ENCODE measurements around the gene ZNF511. TPM values are rescaled to one million over a fixed set of nuclear protein-coding genes. Genes with fewer than 3 reads are reported as not detected.

ZNF511 gene
- total RNA-seq, 1 donor from 2014 or later, result 25.5 TPM

DNA sequence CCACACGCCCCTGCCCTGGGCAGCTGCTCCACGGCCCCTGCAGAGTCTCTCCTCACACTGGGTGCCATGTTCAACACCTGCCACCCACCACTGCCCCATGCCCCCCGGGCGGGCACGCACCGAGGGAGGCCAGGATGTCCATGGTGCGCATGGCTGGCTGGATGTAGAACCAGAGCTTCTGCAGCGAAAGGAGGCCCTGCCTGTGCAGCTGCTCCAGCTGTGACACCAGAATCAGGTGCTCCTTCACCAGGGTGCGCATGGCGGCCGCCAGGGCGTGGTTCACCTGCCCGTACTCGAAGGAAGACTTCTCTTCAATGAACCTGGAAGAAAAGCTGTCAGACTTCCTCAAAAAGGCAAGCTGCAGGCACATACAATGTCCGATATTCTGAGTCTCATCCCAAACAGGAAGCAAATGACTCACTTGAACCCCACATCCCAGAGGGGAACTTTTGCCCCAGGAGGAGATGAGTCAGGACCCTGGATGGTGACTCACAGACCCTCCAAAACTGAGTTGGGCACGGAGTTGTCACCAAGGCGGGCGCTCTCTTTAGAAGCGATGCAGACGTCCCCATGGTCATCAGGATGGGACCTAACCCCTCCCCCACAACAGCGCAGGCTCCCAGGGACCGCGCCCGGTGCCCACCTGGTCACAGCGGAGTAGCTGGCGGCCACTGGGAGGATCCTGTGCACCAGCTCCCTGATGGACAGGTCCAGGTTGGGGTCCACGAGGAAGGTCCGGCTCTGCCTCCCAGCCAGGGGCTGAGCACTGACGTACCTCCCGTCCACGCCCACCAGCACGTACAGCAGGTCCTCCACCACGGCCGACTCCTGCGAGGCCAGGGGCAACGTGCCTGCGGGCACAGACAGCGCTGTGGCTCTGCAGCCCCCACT, 15.6 kb upstream of the ZNF511 start:
- H3K4me2 ChIP-seq (ENCODE audit: low read length), result peak overlapping the region; percentile 76

DNA sequence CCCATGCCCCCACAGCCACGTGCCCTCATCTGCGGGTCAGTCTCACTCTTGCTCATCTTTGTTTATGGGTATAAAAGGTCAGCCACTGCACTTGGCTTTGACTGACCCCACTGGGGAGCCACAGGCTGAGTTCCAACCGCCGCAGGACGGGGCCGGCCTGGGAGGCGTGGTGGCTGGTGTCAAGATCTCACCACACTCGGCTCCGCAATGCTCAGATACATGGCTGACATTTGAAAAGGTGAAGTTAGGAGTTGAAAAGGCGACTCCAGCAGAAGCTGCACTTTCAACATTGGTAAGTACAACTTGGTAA, 14.9 kb upstream of the ZNF511 start:
- Histone ChIP-seq H3K4me1 (ENCODE audit: insufficient read depth, low read length) (peaks cover 15% of the 10 kb centered on the region), H3K36me3 (ENCODE audit: insufficient read depth, low read length) (peaks cover 14% of the 10 kb centered on the region), H3K79me2 (ENCODE audit: insufficient read depth, low read length) (no peaks in the 10 kb centered on the region), H3K4me2 (ENCODE audit: low read length) (peak overlapping the region; percentile 76), H3K9ac (ENCODE audit: low read length) (no peak overlapping the region), H3K4me3 (ENCODE audit: insufficient read depth, low read depth, low read length) (no peak overlapping the region), H3K27ac (ENCODE audit: low read depth, low read length) (peak overlapping the region; percentile 52), H4K20me1 (ENCODE audit: insufficient read depth, low read length) (peaks cover 13% of the 10 kb centered on the region), H3K27me3 (ENCODE audit: insufficient read depth, low read length) (no peaks in the 10 kb centered on the region), H2AFZ (ENCODE audit: low read depth, low read length) (no peak overlapping the region), H3K9me3 (ENCODE audit: insufficient read depth, low read depth, low read length) (no peaks in the 10 kb centered on the region)
- Mint-ChIP-seq H3K9me3 (ENCODE audit: unreplicated experiment) (no peaks in the 10 kb centered on the region), H3K36me3 (ENCODE audit: low read depth, unreplicated experiment) (peaks cover 17% of the 10 kb centered on the region), H3K4me1 (ENCODE audit: low read depth, unreplicated experiment) (peaks cover 4% of the 10 kb centered on the region), H3K4me3 (ENCODE audit: unreplicated experiment) (no peak overlapping the region), H3K27me3 (ENCODE audit: low read depth, unreplicated experiment) (no peaks in the 10 kb centered on the region), H3K27ac (ENCODE audit: unreplicated experiment) (no peak overlapping the region)
- TF ChIP-seq EZH2 (IDR thresholded peaks at IDR 0.05; ENCODE audit: insufficient read depth, low read length), result no peak
- no peak for TF ChIP-seq CTCF (IDR thresholded peaks at IDR 0.05; ENCODE audit: insufficient read depth, low read depth, low read length)
- FAIRE-seq, result no peak
- no peak for DNase-seq (ENCODE audit: low read depth)

More for the DNA sequence above, 15.6 kb upstream of the ZNF511 start:
- Mint-ChIP-seq H3K4me1 (ENCODE audit: low read depth, unreplicated experiment) (peaks cover 4% of the 10 kb centered on the region), H3K9me3 (ENCODE audit: unreplicated experiment) (no peaks in the 10 kb centered on the region), H3K36me3 (ENCODE audit: low read depth, unreplicated experiment) (peaks cover 19% of the 10 kb centered on the region), H3K4me3 (ENCODE audit: unreplicated experiment) (no peak overlapping the region), H3K27me3 (ENCODE audit: low read depth, unreplicated experiment) (no peaks in the 10 kb centered on the region), H3K27ac (ENCODE audit: unreplicated experiment) (no peak overlapping the region)
- Histone ChIP-seq H4K20me1 (ENCODE audit: insufficient read depth, low read length) (peaks cover 13% of the 10 kb centered on the region), H3K9ac (ENCODE audit: low read length) (no peak overlapping the region), H3K4me3 (ENCODE audit: insufficient read depth, low read depth, low read length) (no peak overlapping the region), H3K36me3 (ENCODE audit: insufficient read depth, low read length) (peaks cover 12% of the 10 kb centered on the region), H3K27ac (ENCODE audit: low read depth, low read length) (peak overlapping the region; percentile 52), H2AFZ (ENCODE audit: low read depth, low read length) (no peak overlapping the region), H3K9me3 (ENCODE audit: insufficient read depth, low read depth, low read length) (no peaks in the 10 kb centered on the region), H3K4me1 (ENCODE audit: insufficient read depth, low read length) (peaks cover 15% of the 10 kb centered on the region), H3K27me3 (ENCODE audit: insufficient read depth, low read length) (no peaks in the 10 kb centered on the region), H3K79me2 (ENCODE audit: insufficient read depth, low read length) (no peaks in the 10 kb centered on the region)
- peak; percentile 42 for DNase-seq (ENCODE audit: low read depth)
- peak; percentile 17 for FAIRE-seq
- TF ChIP-seq EZH2 (IDR thresholded peaks at IDR 0.05; ENCODE audit: insufficient read depth, low read length) (no peak), CTCF (IDR thresholded peaks at IDR 0.05; ENCODE audit: insufficient read depth, low read depth, low read length) (no peak)

GRCh38 chr10:133294189-133294588, 14.5 kb upstream of the ZNF511 start:
- H3K9me3 Mint-ChIP-seq (ENCODE audit: unreplicated experiment), result no peaks in the 10 kb centered on the region
- no peaks in the 10 kb centered on the region for H3K9me3 ChIP-seq (ENCODE audit: insufficient read depth, low read depth, low read length)
- H3K27me3 Mint-ChIP-seq (ENCODE audit: low read depth, unreplicated experiment), result no peaks in the 10 kb centered on the region
- no peak overlapping the region for H3K4me3 ChIP-seq (ENCODE audit: insufficient read depth, low read depth, low read length)
- FAIRE-seq (no peak), DNase-seq (ENCODE audit: low read depth) (no peak)
- peaks cover 18% of the 10 kb centered on the region for H3K36me3 ChIP-seq (ENCODE audit: insufficient read depth, low read length)
- no peaks in the 10 kb centered on the region for H3K27me3 ChIP-seq (ENCODE audit: insufficient read depth, low read length)
- H3K4me3 Mint-ChIP-seq (ENCODE audit: unreplicated experiment), result no peak overlapping the region
- peaks cover 4% of the 10 kb centered on the region for H3K4me1 Mint-ChIP-seq (ENCODE audit: low read depth, unreplicated experiment)
- H3K4me1 ChIP-seq (ENCODE audit: insufficient read depth, low read length), result peaks cover 15% of the 10 kb centered on the region
- H4K20me1 ChIP-seq (ENCODE audit: insufficient read depth, low read length), result peaks cover 13% of the 10 kb centered on the region
- no peak overlapping the region for H3K27ac Mint-ChIP-seq (ENCODE audit: unreplicated experiment)
- H2AFZ ChIP-seq (ENCODE audit: low read depth, low read length), result no peak overlapping the region
- H3K4me2 ChIP-seq (ENCODE audit: low read length), result no peak overlapping the region
- no peak overlapping the region for H3K9ac ChIP-seq (ENCODE audit: low read length)
- no peaks in the 10 kb centered on the region for H3K79me2 ChIP-seq (ENCODE audit: insufficient read depth, low read length)
- H3K36me3 Mint-ChIP-seq (ENCODE audit: low read depth, unreplicated experiment), result peaks cover 15% of the 10 kb centered on the region
- no peak for TF ChIP-seq EZH2 (IDR thresholded peaks at IDR 0.05; ENCODE audit: insufficient read depth, low read length)
- no peak for TF ChIP-seq CTCF (IDR thresholded peaks at IDR 0.05; ENCODE audit: insufficient read depth, low read depth, low read length)
- H3K27ac ChIP-seq (ENCODE audit: low read depth, low read length), result no peak overlapping the region
